Thyroid gland (tissue), 4 donors: ENCODE measurements around the gene ZNF536. TPM values are rescaled to one million over a fixed set of nuclear protein-coding genes. Genes with fewer than 3 reads are reported as not detected.
A peak's percentile ranks its signal among the peaks of the same experiment; 100 is the strongest.

Experiments used
- DNase-seq, 2 donors: peaks; one replicate each; pipeline ENCODE4 v3.0.0-alpha.2; 2019
- H3K27ac ChIP-seq, 3 donors: fragments of 200-600 bp; sonication (generic); 1 replicate in 2 of 3; 2 replicates in 1 of 3; pipeline ENCODE4 v1.5.1; 2016 to 2019; ENCODE audit warnings: mild to moderate bottlenecking in 1 of 3, moderate library complexity in 1 of 3
- H3K27me3 ChIP-seq: fragments of 200-600 bp; sonication (generic); one replicate; pipeline ENCODE4 v1.5.1; 2019
- H3K36me3 ChIP-seq, 2 donors: fragments of 200-600 bp; sonication (generic); one replicate each; pipeline ENCODE4 v1.5.1; 2016 to 2019
- H3K4me1 ChIP-seq, 2 donors: fragments of 200-600 bp; sonication (generic); one replicate each; pipeline ENCODE4 v1.5.1; 2017 to 2019
- H3K4me3 ChIP-seq, 3 donors: fragments of 200-600 bp; sonication (generic); replicated peaks in 1 of 3; 1 replicate in 2 of 3; 2 replicates in 1 of 3; pipeline ENCODE4 v1.5.1; 2016; ENCODE audit warnings: mild to moderate bottlenecking in 1 of 3
- H3K9me3 ChIP-seq: fragments of 200-600 bp; sonication (generic); one replicate; pipeline ENCODE4 v1.5.1; 2017
- CTCF ChIP-seq, 6 experiments: fragments of 200-600 bp in 3 of 6; fragments of 450-650 bp in 3 of 6; sonication (generic) in 3 of 6; IDR thresholded peaks; one replicate each; pipeline ENCODE4 v1.5.1; 2016 to 2019; ENCODE audit warnings: antibody characterized with exemption in 6 of 6, mild to moderate bottlenecking in 2 of 6, inconsistent platforms in 1 of 6, moderate library complexity in 1 of 6
- POLR2A ChIP-seq, 2 donors: fragments of 450-650 bp; IDR thresholded peaks; one replicate each; pipeline ENCODE4 v1.6.1; 2017; ENCODE audit warnings: antibody characterized with exemption in 2 of 2, mild to moderate bottlenecking in 2 of 2, moderate library complexity in 1 of 2
- WGBS, 2 donors: methylation state at CpG; one replicate each; pipeline ENCODE4 v1.1.5; 2017; 5-methylcytosine and 5-hydroxymethylcytosine counted together
- intact Hi-C: fragments of 100-400 bp; cut with DNase I; formaldehyde crosslinking; loops from one replicate; pipeline ENCODE4 v1.15.1; 2023
- total RNA-seq, 4 donors: library from RNA; depleted of rRNA; stranded (reverse); fragments of >200 nt; gene quantifications; one replicate each; pipeline ENCODE4 v1.2.3, GENCODE V29; 2016

The ZNF536 gene
- total RNA-seq, 4 donors from 2014 or later = 1.1 to 10.8 (median 5.3) TPM

- WGBS, 2 donors = 94 to 96% methylated on average over 4 of the region's 4 CpGs
Observed at GRCh38 chr19:30434797-30435594, 62.8 kb downstream of the ZNF536 start.

GRCh38 chr19:30437869-30438268 lies 65.7 kb downstream of the ZNF536 start:
- Histone ChIP-seq H3K4me3 (no peak overlapping the region), H3K27ac (no peak overlapping the region), H3K36me3 (no peaks in the 10 kb centered on the region), H3K4me1 (no peaks in the 10 kb centered on the region), H3K9me3 (no peaks in the 10 kb centered on the region), H3K27me3 (no peaks in the 10 kb centered on the region)
- intact Hi-C loops = no loop called here
- 43 to 64% methylated on average over 2 of the region's 2 CpGs for WGBS, 2 donors
- no peak for DNase-seq
- TF ChIP-seq CTCF (IDR thresholded peaks at IDR 0.05) (peak in 2 of 6 experiments; percentile 11 to 17), POLR2A (IDR thresholded peaks at IDR 0.05) (no peak)

More at GRCh38 chr19:30434797-30435594, 62.8 kb downstream of the ZNF536 start:
- no peak for DNase-seq
- TF ChIP-seq POLR2A (IDR thresholded peaks at IDR 0.05) (no peak), CTCF (IDR thresholded peaks at IDR 0.05) (no peak)
- no peak overlapping the region for H3K4me3 ChIP-seq
- H3K9me3 ChIP-seq = no peaks in the 10 kb centered on the region
- H3K27me3 ChIP-seq = no peaks in the 10 kb centered on the region
- H3K36me3 ChIP-seq = no peaks in the 10 kb centered on the region
- intact Hi-C loops = no loop called here
- no peak overlapping the region for H3K27ac ChIP-seq
- no peaks in the 10 kb centered on the region for H3K4me1 ChIP-seq

- 60 to 83% methylated on average over 12 of the region's 12 CpGs for WGBS, 2 donors
- TF ChIP-seq CTCF (IDR thresholded peaks at IDR 0.05) (no peak), POLR2A (IDR thresholded peaks at IDR 0.05) (no peak)
- Histone ChIP-seq H3K9me3 (no peaks in the 10 kb centered on the region), H3K4me3 (no peak overlapping the region), H3K36me3 (no peaks in the 10 kb centered on the region), H3K4me1 (no peaks in the 10 kb centered on the region), H3K27me3 (no peaks in the 10 kb centered on the region), H3K27ac (no peak overlapping the region)
- intact Hi-C loops = no loop called here
- DNase-seq = no peak
Observed at GRCh38 chr19:30439310-30439709, 67.1 kb downstream of the ZNF536 start.

GRCh38 chr19:30441011-30441410 lies 68.8 kb downstream of the ZNF536 start:
- WGBS, 2 donors = 86 to 96% methylated on average over 4 of the region's 4 CpGs
- Histone ChIP-seq H3K27ac (no peak overlapping the region), H3K4me3 (no peak overlapping the region), H3K4me1 (peaks cover 0 to 2% of the 10 kb centered on the region in 2 donors), H3K9me3 (no peaks in the 10 kb centered on the region), H3K27me3 (no peaks in the 10 kb centered on the region), H3K36me3 (no peaks in the 10 kb centered on the region)
- intact Hi-C loops = no loop called here
- TF ChIP-seq POLR2A (IDR thresholded peaks at IDR 0.05) = no peak
- TF ChIP-seq CTCF (IDR thresholded peaks at IDR 0.05) = no peak
- DNase-seq = no peak

GRCh38 chr19:30442674-30443073 lies 70.5 kb downstream of the ZNF536 start:
- H3K4me3 ChIP-seq = no peak overlapping the region
- DNase-seq = no peak
- no peak for TF ChIP-seq POLR2A (IDR thresholded peaks at IDR 0.05)
- H3K27ac ChIP-seq = no peak overlapping the region
- 90% methylated on average over 4 of the region's 4 CpGs for WGBS, 2 donors
- H3K27me3 ChIP-seq = no peaks in the 10 kb centered on the region
- no peaks in the 10 kb centered on the region for H3K36me3 ChIP-seq
- H3K9me3 ChIP-seq = no peaks in the 10 kb centered on the region
- H3K4me1 ChIP-seq = peaks cover 15% of the 10 kb centered on the region in 2 donors
- intact Hi-C loops = no loop called here
